GM23338 (cell line): ENCODE data around the gene ITGA7.

ENCODE experiments used
- EZH2 ChIP-seq: fragments of 200-600 bp; sonication (generic); IDR thresholded peaks from one replicate; pipeline ENCODE4 v1.8.0; 2017; ENCODE audit warnings: antibody characterized with exemption, mild to moderate bottlenecking, low read depth; ENCODE audit not compliant: unreplicated experiment
- TF ChIP-seq, protein P1 (sequence below), 2 experiments: fragments of 200-600 bp in 1 of 2; sonication (generic) in 1 of 2; conservative IDR thresholded peaks; 2 replicates each; pipeline versions ENCODE4 v1.5.1 to v1.6.1; 2016 to 2017; ENCODE audit warnings: antibody characterized with exemption in 2 of 2, low read depth in 2 of 2, mild to moderate bottlenecking in 2 of 2, moderate library complexity in 1 of 2

DNA sequence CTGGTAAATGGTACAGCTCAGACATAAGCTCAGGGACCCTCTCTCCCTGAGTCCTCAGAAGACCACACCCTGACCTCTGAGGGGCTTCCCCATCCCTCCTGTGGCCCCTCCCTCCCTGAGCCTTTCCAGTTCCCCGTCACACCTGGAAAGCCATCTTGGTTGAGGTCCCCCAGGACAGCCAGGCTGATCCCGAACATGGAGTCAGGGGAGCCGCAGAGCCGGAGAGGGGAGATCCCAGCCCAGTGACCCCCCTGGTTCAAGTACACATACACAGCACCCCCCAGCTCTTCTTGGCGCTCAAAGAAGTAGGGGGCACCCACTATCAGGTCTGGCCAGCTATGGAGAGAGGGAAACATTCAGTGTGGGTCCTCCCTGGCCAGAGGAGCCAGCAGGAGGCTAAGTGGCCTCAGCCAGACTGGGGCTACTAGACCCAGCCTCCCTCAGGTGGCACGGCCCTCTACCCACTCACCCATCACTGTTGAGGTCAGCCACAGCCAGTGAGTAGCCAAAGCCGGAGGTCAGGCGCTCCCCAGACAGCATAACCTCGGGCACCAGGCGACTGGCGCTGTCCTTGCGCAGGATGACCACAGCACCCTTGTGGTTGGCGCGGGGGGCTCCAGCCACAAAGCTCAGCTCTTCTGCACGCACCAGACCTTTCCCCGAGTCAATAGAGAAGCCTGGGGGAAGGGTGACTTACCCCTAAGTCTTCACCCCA, 9.3 kb downstream of the ITGA7 start:
- TF ChIP-seq EZH2, result no peak
- TF ChIP-seq, protein P1, sequence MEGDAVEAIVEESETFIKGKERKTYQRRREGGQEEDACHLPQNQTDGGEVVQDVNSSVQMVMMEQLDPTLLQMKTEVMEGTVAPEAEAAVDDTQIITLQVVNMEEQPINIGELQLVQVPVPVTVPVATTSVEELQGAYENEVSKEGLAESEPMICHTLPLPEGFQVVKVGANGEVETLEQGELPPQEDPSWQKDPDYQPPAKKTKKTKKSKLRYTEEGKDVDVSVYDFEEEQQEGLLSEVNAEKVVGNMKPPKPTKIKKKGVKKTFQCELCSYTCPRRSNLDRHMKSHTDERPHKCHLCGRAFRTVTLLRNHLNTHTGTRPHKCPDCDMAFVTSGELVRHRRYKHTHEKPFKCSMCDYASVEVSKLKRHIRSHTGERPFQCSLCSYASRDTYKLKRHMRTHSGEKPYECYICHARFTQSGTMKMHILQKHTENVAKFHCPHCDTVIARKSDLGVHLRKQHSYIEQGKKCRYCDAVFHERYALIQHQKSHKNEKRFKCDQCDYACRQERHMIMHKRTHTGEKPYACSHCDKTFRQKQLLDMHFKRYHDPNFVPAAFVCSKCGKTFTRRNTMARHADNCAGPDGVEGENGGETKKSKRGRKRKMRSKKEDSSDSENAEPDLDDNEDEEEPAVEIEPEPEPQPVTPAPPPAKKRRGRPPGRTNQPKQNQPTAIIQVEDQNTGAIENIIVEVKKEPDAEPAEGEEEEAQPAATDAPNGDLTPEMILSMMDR (conservative IDR thresholded peaks at IDR 0.05; ENCODE audit: low read depth in 2 of 2), result no peak
